ENCODE data around the gene DDIT4. TPM values are rescaled to one million over a fixed set of nuclear protein-coding genes. Genes with fewer than 3 reads are reported as not detected.

DDIT4 gene
- total RNA-seq, 1 experiment from 2014 or later: 462 TPM

DNA sequence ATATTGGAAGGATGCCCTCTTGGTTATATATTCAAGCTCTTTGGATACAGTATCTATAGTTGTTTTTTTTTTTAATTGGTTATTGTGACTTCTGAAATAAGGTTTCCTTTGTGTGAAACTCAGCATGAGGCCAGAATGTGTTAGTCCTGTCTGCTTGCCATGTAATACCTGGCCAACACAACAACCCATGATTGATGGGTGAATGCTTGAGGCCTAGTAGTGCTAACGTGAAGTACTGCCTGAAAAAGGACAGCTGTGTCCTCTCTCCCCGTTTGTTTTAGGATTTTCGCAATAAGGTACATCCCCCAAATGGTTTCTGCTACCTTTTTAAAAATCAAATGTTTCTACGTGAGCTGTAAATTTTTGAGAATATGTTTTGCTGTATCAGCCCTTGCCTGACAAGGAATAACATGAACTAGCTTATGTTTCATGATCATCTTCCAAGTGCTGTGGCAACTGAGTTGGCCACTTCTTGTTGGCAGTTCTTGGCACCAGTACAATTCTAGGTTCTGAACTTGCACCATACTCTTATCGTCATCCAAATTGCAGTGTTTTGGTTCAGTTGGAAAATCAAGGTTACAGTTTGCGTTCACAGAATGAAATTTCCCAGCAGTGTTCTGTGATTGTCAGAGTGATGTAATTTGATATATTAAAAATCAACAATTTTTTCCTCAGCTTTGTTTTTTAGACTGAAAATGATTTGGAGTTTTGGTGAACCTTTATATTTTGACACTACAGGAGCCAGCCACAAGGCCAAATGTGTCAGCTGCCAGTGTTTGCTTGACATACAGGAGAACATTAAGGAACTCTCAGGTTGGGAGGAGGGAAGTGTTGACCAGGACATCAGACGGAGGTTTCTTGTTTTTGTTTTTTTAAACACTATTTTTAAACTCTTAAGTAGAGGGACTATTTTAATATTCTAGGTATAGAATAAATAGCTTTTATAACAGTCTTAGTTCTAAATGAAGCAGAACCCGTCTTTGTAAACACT, 44.2 kb upstream of the DDIT4 start:
- H3K4me3 ChIP-seq (replicated peaks in 1 of 2; ENCODE audit: low read depth in 1 of 2, low read length in 2 of 2): no peak overlapping the region
- ATAC-seq (no peak), DNase-seq (ENCODE audit: low read depth, low spot score) (no peak)
- H4K20me1 ChIP-seq (ENCODE audit: insufficient read depth): no peaks in the 10 kb centered on the region
- no peaks in the 10 kb centered on the region for H3K9me2 ChIP-seq (ENCODE audit: insufficient read depth)
- no peak overlapping the region for H2AFZ ChIP-seq (ENCODE audit: low read depth, low read length, poor library complexity, severe bottlenecking)
- H3K9ac ChIP-seq (ENCODE audit: low read length): no peak overlapping the region
- no peaks in the 10 kb centered on the region for H3K4me1 ChIP-seq (ENCODE audit: control insufficient read depth in 1 of 2, insufficient read depth in 2 of 2, low read length in 2 of 2)
- ChIA-PET CTCF (interaction anchor here (0.6 to 0.8 kb wide), 2 partner anchors 64 to 108 kb away, joined by 3 to 5 read pairs; no protein-coding TSS in a partner anchor), POLR2A (interaction anchor here (1.0 to 1.5 kb wide), 3 partner anchors 9 to 44 kb away, joined by 4 to 6 read pairs (median 5); partner anchors contain the start of gene DDIT4), RAD21 (ENCODE audit: low non-redundant PET in 1 of 2, low total read pairs in 2 of 2, uncharacterized antibody in 2 of 2, unreplicated experiment in 2 of 2) (no interaction called here)
- peaks cover 22% of the 10 kb centered on the region for H3K79me2 ChIP-seq (ENCODE audit: insufficient read depth, low read length)
- no peaks in the 10 kb centered on the region for H3K9me3 ChIP-seq (ENCODE audit: control insufficient read depth in 1 of 2, insufficient read depth in 1 of 2, low read depth in 1 of 2, low read length in 2 of 2)
- BruUV-seq (replicated peaks): no TSS peak
- H3K36me3 ChIP-seq (ENCODE audit: control insufficient read depth in 1 of 2, insufficient read depth in 2 of 2, low read length in 2 of 2): peaks cover 4 to 24% of the 10 kb centered on the region in 2 experiments; a peak in 3 of 4 replicates
- no peak overlapping the region for H3K4me2 ChIP-seq (ENCODE audit: low read length)
- no peak overlapping the region for H3K27ac ChIP-seq (ENCODE audit: low read depth, low read length)
- intact Hi-C loops (cut with micrococcal nuclease): loop anchor here (5.0 kb wide), 1 partner anchor 182 kb away; no protein-coding TSS in a partner anchor
- H3K27me3 ChIP-seq (ENCODE audit: insufficient read depth, low read length): no peaks in the 10 kb centered on the region
- TF ChIP-seq CEBPB (IDR thresholded peaks at IDR 0.05; ENCODE audit: low read depth): no peak

DNA sequence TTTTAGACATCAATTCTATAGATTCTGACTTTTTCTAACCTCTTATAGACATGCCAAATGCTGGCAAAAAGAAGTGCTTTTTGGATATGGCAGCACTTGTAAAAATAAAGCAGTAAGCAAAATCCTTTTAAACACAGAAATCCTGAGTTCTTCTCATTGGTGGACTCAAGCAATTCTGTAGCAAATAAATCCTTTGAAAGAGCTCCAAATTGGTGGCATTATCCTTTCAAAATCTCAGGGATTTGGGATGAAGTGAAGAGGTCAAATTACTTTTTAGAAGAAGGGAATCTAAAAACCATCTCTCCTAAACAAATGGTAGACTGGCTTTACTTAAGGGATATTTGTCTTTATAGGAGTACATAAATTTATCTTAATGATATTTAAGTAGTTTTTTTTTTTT, 40.1 kb upstream of the DDIT4 start:
- Histone ChIP-seq H3K27ac (ENCODE audit: low read depth, low read length) (no peak overlapping the region), H3K4me3 (replicated peaks in 1 of 2; ENCODE audit: low read depth in 1 of 2, low read length in 2 of 2) (no peak overlapping the region), H4K20me1 (ENCODE audit: insufficient read depth) (no peaks in the 10 kb centered on the region), H3K9ac (ENCODE audit: low read length) (no peak overlapping the region), H3K9me3 (ENCODE audit: control insufficient read depth in 1 of 2, insufficient read depth in 1 of 2, low read depth in 1 of 2, low read length in 2 of 2) (no peaks in the 10 kb centered on the region), H2AFZ (ENCODE audit: low read depth, low read length, poor library complexity, severe bottlenecking) (no peak overlapping the region), H3K4me2 (ENCODE audit: low read length) (no peak overlapping the region), H3K79me2 (ENCODE audit: insufficient read depth, low read length) (peaks cover 10% of the 10 kb centered on the region; the same call in 1 of the 2 replicates), H3K9me2 (ENCODE audit: insufficient read depth) (no peaks in the 10 kb centered on the region), H3K27me3 (ENCODE audit: insufficient read depth, low read length) (no peaks in the 10 kb centered on the region), H3K4me1 (ENCODE audit: control insufficient read depth in 1 of 2, insufficient read depth in 2 of 2, low read length in 2 of 2) (no peaks in the 10 kb centered on the region), H3K36me3 (ENCODE audit: control insufficient read depth in 1 of 2, insufficient read depth in 2 of 2, low read length in 2 of 2) (peaks cover 4 to 26% of the 10 kb centered on the region in 2 experiments; a peak in 3 of 4 replicates)
- POLR2A ChIA-PET: interaction anchor here (2.0 kb wide), 1 partner anchor 40 kb away, joined by 5 read pairs; the partner anchor contains the start of gene DDIT4
- DNase-seq (ENCODE audit: low read depth, low spot score) (no peak), ATAC-seq (no peak)
- CTCF ChIA-PET: interaction anchor here (1.0 kb wide), 1 partner anchor 15 kb away, joined by 3 read pairs; no protein-coding TSS in a partner anchor
- RAD21 ChIA-PET (ENCODE audit: low non-redundant PET in 1 of 2, low total read pairs in 2 of 2, uncharacterized antibody in 2 of 2, unreplicated experiment in 2 of 2): no interaction called here
- BruUV-seq (replicated peaks): no TSS peak
- intact Hi-C loops (cut with micrococcal nuclease): no loop called here
- TF ChIP-seq EGR1 (IDR thresholded peaks at IDR 0.05; ENCODE audit: low read depth) (no peak), POLR2A (IDR thresholded peaks at IDR 0.05; ENCODE audit: borderline replicate concordance, extremely low read depth, insufficient read depth, insufficient read length) (no peak), FOSL1 (IDR thresholded peaks at IDR 0.05; ENCODE audit: low read depth) (no peak), ZNF274 (IDR thresholded peaks at IDR 0.05; ENCODE audit: low read depth, low read length) (no peak), YY1 (IDR thresholded peaks at IDR 0.05; ENCODE audit: extremely low read depth, insufficient replicate concordance, low read depth, low read length) (no peak), SIN3A (IDR thresholded peaks at IDR 0.05; ENCODE audit: low read depth) (no peak), EZH2 (IDR thresholded peaks at IDR 0.05) (no peak), ELF1 (IDR thresholded peaks at IDR 0.05; ENCODE audit: borderline replicate concordance, low read depth) (no peak)
- TF ChIP-seq, protein P1, sequence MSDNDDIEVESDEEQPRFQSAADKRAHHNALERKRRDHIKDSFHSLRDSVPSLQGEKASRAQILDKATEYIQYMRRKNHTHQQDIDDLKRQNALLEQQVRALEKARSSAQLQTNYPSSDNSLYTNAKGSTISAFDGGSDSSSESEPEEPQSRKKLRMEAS (IDR thresholded peaks at IDR 0.05): no peak
- TF ChIP-seq, protein P2, sequence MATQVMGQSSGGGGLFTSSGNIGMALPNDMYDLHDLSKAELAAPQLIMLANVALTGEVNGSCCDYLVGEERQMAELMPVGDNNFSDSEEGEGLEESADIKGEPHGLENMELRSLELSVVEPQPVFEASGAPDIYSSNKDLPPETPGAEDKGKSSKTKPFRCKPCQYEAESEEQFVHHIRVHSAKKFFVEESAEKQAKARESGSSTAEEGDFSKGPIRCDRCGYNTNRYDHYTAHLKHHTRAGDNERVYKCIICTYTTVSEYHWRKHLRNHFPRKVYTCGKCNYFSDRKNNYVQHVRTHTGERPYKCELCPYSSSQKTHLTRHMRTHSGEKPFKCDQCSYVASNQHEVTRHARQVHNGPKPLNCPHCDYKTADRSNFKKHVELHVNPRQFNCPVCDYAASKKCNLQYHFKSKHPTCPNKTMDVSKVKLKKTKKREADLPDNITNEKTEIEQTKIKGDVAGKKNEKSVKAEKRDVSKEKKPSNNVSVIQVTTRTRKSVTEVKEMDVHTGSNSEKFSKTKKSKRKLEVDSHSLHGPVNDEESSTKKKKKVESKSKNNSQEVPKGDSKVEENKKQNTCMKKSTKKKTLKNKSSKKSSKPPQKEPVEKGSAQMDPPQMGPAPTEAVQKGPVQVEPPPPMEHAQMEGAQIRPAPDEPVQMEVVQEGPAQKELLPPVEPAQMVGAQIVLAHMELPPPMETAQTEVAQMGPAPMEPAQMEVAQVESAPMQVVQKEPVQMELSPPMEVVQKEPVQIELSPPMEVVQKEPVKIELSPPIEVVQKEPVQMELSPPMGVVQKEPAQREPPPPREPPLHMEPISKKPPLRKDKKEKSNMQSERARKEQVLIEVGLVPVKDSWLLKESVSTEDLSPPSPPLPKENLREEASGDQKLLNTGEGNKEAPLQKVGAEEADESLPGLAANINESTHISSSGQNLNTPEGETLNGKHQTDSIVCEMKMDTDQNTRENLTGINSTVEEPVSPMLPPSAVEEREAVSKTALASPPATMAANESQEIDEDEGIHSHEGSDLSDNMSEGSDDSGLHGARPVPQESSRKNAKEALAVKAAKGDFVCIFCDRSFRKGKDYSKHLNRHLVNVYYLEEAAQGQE (IDR thresholded peaks at IDR 0.05; ENCODE audit: low read depth): no peak
- TF ChIP-seq, protein P3, sequence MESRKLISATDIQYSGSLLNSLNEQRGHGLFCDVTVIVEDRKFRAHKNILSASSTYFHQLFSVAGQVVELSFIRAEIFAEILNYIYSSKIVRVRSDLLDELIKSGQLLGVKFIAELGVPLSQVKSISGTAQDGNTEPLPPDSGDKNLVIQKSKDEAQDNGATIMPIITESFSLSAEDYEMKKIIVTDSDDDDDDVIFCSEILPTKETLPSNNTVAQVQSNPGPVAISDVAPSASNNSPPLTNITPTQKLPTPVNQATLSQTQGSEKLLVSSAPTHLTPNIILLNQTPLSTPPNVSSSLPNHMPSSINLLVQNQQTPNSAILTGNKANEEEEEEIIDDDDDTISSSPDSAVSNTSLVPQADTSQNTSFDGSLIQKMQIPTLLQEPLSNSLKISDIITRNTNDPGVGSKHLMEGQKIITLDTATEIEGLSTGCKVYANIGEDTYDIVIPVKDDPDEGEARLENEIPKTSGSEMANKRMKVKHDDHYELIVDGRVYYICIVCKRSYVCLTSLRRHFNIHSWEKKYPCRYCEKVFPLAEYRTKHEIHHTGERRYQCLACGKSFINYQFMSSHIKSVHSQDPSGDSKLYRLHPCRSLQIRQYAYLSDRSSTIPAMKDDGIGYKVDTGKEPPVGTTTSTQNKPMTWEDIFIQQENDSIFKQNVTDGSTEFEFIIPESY (IDR thresholded peaks at IDR 0.05; ENCODE audit: extremely low read depth, insufficient replicate concordance, low read length): no peak

Data from HCT116 (cell line).